HUDEP-2 (cell line): ENCODE results near the gene MAD1L1.
A peak's percentile ranks its signal among the peaks of the same experiment; 100 is the strongest.

Experiments
- DNase-seq, 76 experiments: peaks; one replicate each; lab custom pipeline; 2025; ENCODE audit not compliant: unreplicated experiment in 76 of 76; lab: John Stamatoyannopoulos, UW

Gene MAD1L1

GRCh38 chr7:1853986-1854865 lies 378.5 kb downstream of the MAD1L1 start:
- peak in 3 of 76 experiments; percentile 19 to 56 (median 31) for DNase-seq

- DNase-seq: peak in 55 of 76 experiments; percentile 8 to 77 (median 49)
These were observed 379.2 kb downstream of the MAD1L1 start for GRCh38 chr7:1853431-1853985.

- DNase-seq: no peak
These were observed 380.0 kb downstream of the MAD1L1 start for GRCh38 chr7:1852517-1853430.

DNA sequence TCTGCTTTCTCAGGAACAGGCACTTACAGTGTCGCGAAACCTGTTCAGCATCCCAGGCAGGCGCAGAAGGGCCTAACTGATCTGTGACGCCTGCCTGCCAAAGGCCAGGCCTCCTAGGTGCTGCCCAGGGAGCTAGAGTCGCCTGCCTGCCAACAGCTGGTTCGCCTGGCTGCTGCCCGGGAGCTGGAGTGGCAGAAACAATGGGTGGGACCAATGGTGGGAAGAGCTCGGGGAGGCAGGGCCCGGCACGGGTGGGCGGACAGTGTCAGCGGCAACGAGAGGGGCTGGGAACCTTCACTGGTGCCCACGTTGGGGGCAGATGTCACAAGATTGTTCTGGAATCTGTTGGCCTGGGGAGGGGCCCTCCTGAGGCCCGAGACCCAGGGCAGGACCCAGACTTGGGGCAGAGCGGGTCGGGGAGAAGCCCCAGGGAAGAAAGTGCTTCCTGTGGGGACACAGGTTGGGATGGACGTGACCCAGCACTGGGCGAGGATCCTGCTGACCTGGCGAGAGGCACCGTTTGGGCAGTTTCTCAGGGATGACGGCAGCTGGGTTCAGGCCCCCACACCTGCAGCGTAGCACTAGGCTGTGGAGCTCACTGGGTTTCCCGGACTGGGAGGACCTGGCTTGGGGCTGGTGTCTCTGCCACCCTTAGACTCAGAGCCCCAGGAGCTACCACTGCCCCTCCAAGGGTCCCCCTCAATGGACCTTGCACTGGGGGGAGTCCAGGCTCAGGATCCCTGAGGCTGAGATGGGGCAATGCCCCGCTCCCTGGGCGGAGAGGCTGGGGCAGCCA lies 380.8 kb downstream of the MAD1L1 start:
- no peak for DNase-seq

- peak in 1 of 76 experiments; percentile 11 for DNase-seq
These were observed 381.7 kb downstream of the MAD1L1 start for GRCh38 chr7:1850976-1851571.

- peak in 1 of 76 experiments; percentile 29 for DNase-seq
These were observed 382.4 kb downstream of the MAD1L1 start for GRCh38 chr7:1850111-1850975.

GRCh38 chr7:1849351-1850041 lies 383.2 kb downstream of the MAD1L1 start:
- DNase-seq: no peak

GRCh38 chr7:1848911-1849311 lies 383.8 kb downstream of the MAD1L1 start:
- peak in 1 of 76 experiments; percentile 21 for DNase-seq

DNA sequence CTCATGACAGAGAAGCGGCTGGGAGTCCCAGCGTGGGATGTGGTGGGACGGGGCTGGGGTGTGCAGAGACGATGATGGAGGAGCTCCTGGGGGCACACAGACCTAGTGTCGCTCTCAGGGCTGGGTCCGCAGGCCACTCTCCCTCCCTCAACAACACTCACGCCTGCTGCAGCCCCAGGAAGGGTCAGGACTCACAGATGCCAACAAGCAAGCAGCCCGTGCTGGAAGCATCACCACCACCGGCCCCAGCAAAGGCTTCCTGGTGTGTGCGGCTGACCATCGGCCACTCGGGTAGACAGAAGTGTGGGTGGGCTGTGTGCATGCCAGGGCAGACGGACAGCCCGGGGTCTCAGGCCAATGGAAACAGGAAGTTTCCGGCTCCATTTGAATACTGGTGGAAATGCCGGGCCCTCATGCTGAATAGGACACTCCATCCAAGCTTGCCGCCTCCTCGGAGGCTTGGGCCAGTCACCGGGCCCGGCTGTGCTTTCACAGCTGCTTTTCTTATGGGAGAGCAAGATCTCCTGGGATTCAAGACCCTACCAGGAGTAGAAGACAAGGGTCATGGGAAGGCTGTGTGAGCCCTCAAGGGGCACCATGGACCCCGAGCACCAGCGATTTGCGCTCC lies 384.6 kb downstream of the MAD1L1 start:
- DNase-seq: no peak

DNA sequence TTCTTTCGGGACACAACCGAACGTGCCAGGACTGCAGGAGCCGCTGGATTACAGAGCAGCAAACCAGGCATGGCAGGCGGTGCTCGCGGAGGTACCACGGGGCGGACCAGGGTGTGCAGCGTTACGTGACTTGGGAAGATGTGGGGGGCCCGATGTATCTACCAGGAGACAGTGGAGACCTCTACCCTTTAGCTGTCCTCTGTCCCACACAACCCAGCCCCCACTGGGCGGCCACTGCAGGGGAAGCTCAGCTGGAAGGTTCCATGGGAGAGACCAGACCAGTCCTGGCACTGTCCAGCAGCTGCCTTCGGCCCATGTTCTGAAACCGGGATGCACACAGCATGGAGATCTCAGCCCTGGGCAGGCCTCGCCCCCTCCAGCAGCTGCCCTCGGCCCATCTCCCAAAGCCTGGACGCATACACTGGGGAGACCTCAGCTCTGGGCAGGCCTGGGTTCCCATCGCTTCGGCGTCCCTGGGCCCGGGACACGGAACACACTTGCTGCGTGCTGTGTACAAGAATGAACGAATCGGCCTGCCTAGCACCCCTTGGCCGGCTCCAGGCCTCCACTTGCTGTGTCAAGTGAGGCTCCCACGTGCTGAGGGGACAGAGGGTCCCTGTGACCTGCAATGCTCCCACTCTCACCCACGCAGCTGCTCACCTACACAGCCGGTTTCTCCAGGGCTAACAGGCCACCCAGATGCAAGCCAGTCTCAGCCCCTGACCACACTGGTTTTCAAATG lies 385.3 kb downstream of the MAD1L1 start:
- peak in 1 of 76 experiments; percentile 52 for DNase-seq

DNA sequence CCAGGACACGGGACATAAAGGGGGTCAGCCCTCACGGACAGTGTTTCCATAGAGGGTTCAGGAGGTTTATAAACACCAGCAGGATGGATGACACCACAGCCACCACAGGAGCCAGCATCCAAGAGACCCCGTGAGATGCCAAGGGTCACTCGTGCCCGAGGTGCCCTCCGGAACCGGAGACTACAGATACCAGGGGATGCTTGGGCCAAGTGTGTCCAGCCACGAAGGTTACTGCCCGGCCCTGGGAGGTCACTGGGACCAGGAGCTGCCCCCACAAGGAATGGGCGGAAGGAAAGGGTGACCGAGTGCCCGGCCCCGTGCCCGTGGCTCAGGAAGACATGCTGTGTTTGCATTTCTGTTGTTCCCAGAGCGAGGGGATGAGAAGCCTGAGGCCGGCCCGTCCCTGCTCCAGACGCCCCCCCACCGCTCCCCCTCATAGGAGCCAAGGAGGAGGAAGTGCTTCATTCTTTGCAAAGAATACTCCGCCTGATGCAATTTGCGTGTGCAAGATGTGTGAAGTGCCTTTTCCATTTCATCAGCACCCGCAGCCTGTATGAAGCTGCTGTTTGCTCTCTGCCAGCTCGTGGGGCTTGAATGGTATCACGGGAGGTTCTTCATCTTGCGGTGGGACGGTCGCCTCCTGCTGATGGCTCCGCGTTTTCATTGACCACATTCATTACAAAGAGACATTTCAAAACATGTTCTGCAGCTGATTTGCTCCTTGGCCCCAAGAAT lies 386.2 kb downstream of the MAD1L1 start:
- DNase-seq: no peak

- no peak for DNase-seq
These were observed 387.0 kb downstream of the MAD1L1 start for GRCh38 chr7:1845536-1846311.

DNA sequence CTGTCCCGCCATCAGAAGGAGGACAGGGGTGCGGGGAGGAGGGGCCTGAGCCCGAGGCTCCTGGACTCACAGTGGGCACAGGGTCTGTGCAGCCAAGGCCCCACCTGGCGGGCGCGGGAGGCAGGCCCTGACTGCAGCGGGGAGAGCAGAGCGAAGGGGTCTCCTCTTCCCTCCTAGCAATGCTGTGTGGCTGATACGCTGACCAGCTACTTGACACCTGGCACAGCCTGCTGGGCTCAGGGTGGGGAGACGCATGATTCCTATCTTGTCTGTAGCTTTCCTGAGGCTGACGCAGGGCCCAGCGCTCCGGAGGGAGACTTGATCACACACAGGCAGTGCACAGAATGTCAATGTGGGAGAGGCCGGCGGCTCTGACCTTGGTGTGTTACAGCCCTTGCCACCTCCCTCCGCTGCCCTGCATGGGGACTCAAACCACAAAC lies 387.8 kb downstream of the MAD1L1 start:
- no peak for DNase-seq

DNA sequence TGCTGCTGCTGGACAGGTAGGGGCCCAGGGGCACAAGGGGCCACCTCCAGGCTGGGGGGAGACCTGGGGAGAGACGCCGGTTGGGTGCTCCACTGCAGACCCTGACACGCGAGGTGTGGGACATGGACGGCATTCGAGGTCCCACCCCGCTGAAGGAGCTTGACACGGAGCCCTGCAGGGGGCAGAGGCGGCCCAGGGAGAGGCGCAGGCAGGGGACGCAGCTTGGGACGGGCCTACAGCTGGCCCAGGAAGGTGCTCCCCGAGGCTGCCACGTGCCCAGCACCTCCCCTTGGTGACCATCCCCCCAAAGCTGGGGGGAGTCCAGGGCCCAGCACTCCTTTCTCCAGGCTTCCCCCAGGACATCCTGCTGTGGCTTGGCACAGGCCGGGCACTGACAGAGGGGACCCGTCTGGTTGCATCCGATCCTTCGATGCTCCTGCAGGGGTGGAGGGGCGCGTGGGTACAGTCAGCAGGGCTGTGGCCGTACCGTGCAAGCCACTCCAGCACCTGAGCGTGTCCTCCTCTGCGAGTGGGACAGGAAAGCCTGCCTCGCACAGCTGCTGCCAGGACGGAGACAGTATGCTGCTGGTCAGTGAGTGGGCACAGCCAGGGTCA lies 388.3 kb downstream of the MAD1L1 start:
- DNase-seq: no peak

- DNase-seq: no peak
These were observed 388.8 kb downstream of the MAD1L1 start for GRCh38 chr7:1843921-1844335.
